ENCODE measurements around the gene CACHD1.

- TF ChIP-seq CTCF (IDR thresholded peaks at IDR 0.05 in 4 of 5, conservative IDR thresholded peaks at IDR 0.05 in 1 of 5) = no peak
- TF ChIP-seq POLR2A (IDR thresholded peaks at IDR 0.05) = no peak
These were observed 16.2 kb upstream of the CACHD1 start for GRCh38 chr1:64453688-64454087.

Measured in gastrocnemius medialis (tissue), 4 donors.